Measurements from ENCODE around the gene ANKRD55. TPM values are rescaled to one million over a fixed set of nuclear protein-coding genes. Genes with fewer than 3 reads are reported as not detected.
"Not testable (repeated sequence)": the region's sequence is repeated elsewhere in the genome, so short reads cannot be mapped to it uniquely, and the experiment has no call there.

The ANKRD55 gene
- total RNA-seq, 1 donor from 2014 or later = 0.74 TPM

DNA sequence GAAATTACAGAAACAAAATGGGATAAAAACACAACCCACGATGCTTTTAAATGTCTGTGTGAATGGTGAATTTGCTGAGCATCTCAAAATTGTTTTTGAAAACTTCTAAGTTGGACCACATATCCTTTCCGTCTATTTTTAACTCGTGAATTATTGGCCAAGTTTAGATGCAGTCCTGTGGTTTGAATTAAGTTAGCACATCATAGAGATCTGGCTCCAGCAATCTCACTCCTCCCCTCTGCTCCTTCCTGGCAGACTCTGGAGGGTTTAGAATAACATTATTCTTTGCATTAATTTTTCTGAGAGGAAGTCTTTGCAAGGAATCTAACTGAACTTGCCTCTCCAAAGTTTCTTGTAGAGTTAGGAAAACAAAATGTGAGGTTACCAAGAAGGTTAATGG is 14.5 kb upstream of the ANKRD55 start:
- TF ChIP-seq CTCF (IDR thresholded peaks at IDR 0.05) (no peak), POLR2AphosphoS5 (IDR thresholded peaks at IDR 0.05; ENCODE audit: insufficient read depth in 1 of 2, low read depth in 1 of 2) (no peak)
- no peaks in the 10 kb centered on the region for H3K36me3 ChIP-seq
- no peak overlapping the region for H3K4me3 ChIP-seq
- no peaks in the 10 kb centered on the region for H3K9me3 ChIP-seq
- no peak for DNase-seq (ENCODE audit: extremely low spot score in 2 of 2)
- intact Hi-C loops (cut with DNase I) = no loop called here
- no peak overlapping the region for H3K27ac ChIP-seq
- no peaks in the 10 kb centered on the region for H3K4me1 ChIP-seq
- H3K27me3 ChIP-seq = no peaks in the 10 kb centered on the region

- H3K27ac ChIP-seq = no peak overlapping the region
These were observed 13.6 kb upstream of the ANKRD55 start for GRCh38 chr5:56246769-56247168.

GRCh38 chr5:56245481-56245880 is 12.4 kb upstream of the ANKRD55 start:
- Histone ChIP-seq H3K36me3 (no peaks in the 10 kb centered on the region), H3K27me3 (no peaks in the 10 kb centered on the region), H3K4me1 (no peaks in the 10 kb centered on the region), H3K4me3 (no peak overlapping the region), H3K27ac (no peak overlapping the region), H3K9me3 (no peaks in the 10 kb centered on the region)
- TF ChIP-seq POLR2AphosphoS5 (IDR thresholded peaks at IDR 0.05; ENCODE audit: insufficient read depth in 1 of 2, low read depth in 1 of 2) (no peak), CTCF (IDR thresholded peaks at IDR 0.05) (no peak), POLR2A (IDR thresholded peaks at IDR 0.05) (no peak)
- no peak for DNase-seq (ENCODE audit: extremely low spot score in 2 of 2)
- intact Hi-C loops (cut with DNase I) = no loop called here

More at GRCh38 chr5:56246769-56247168, 13.6 kb upstream of the ANKRD55 start:
- Histone ChIP-seq H3K4me3 (no peak overlapping the region), H3K4me1 (no peaks in the 10 kb centered on the region), H3K27me3 (no peaks in the 10 kb centered on the region), H3K36me3 (no peaks in the 10 kb centered on the region), H3K9me3 (no peaks in the 10 kb centered on the region)
- TF ChIP-seq POLR2AphosphoS5 (IDR thresholded peaks at IDR 0.05; ENCODE audit: insufficient read depth in 1 of 2, low read depth in 1 of 2) (no peak), POLR2A (IDR thresholded peaks at IDR 0.05) (no peak), CTCF (IDR thresholded peaks at IDR 0.05) (no peak)
- intact Hi-C loops (cut with DNase I) = no loop called here
- no peak for DNase-seq (ENCODE audit: extremely low spot score in 2 of 2)

GRCh38 chr5:56244627-56245026 is 11.5 kb upstream of the ANKRD55 start:
- no peak for DNase-seq (ENCODE audit: extremely low spot score in 2 of 2)
- intact Hi-C loops (cut with DNase I) = no loop called here
- Histone ChIP-seq H3K27ac (no peak overlapping the region), H3K4me3 (no peak overlapping the region), H3K9me3 (no peaks in the 10 kb centered on the region), H3K36me3 (no peaks in the 10 kb centered on the region), H3K4me1 (no peaks in the 10 kb centered on the region), H3K27me3 (no peaks in the 10 kb centered on the region)
- no peak for TF ChIP-seq CTCF (IDR thresholded peaks at IDR 0.05)
- no peak for TF ChIP-seq POLR2A (IDR thresholded peaks at IDR 0.05)
- TF ChIP-seq POLR2AphosphoS5 (IDR thresholded peaks at IDR 0.05; ENCODE audit: insufficient read depth in 1 of 2, low read depth in 1 of 2) = no peak

- H3K4me3 ChIP-seq; H3K4me1 ChIP-seq; H3K36me3 ChIP-seq; H3K27ac ChIP-seq; H3K27me3 ChIP-seq; DNase-seq (ENCODE audit: extremely low spot score in 2 of 2); intact Hi-C loops (cut with DNase I); H3K9me3 ChIP-seq: not testable (repeated sequence)
These were observed 9.1 kb upstream of the ANKRD55 start for GRCh38 chr5:56242271-56242670.

- no peaks in the 10 kb centered on the region for H3K36me3 ChIP-seq
- intact Hi-C loops (cut with DNase I) = no loop called here
- no peaks in the 10 kb centered on the region for H3K4me1 ChIP-seq
- no peaks in the 10 kb centered on the region for H3K9me3 ChIP-seq
- no peaks in the 10 kb centered on the region for H3K27me3 ChIP-seq
- no peak overlapping the region for H3K27ac ChIP-seq
- DNase-seq (ENCODE audit: extremely low spot score in 2 of 2) = no peak
- H3K4me3 ChIP-seq = no peak overlapping the region
- TF ChIP-seq POLR2AphosphoS5 (IDR thresholded peaks at IDR 0.05; ENCODE audit: insufficient read depth in 1 of 2, low read depth in 1 of 2) = no peak
- no peak for TF ChIP-seq CTCF (IDR thresholded peaks at IDR 0.05)
- no peak for TF ChIP-seq POLR2A (IDR thresholded peaks at IDR 0.05)
These were observed 592 bp downstream of the ANKRD55 start for GRCh38 chr5:56232538-56232937.
